ENCODE data around the gene SYTL1. TPM values are rescaled to one million over a fixed set of nuclear protein-coding genes. Genes with fewer than 3 reads are reported as not detected.

SYTL1 gene
- total and polyA plus RNA-seq, 7 donors: 0.13 to 1.3 (median 0.41) TPM

- Histone ChIP-seq H3K27ac (no peak overlapping the region), H3K4me1 (peaks cover 3% of the 10 kb centered on the region), H3K27me3 (ENCODE audit: insufficient read depth in 3 of 3, low read length in 2 of 3) (peaks cover 0 to 3% (median 0%) of the 10 kb centered on the region in 3 donors), H3K36me3 (ENCODE audit: insufficient read depth in 1 of 2, low read depth in 1 of 2) (no peaks in the 10 kb centered on the region), H3K4me3 (no peak overlapping the region), H3K9me3 (no peaks in the 10 kb centered on the region)
- no peak for ATAC-seq
- DNase-seq: no peak
- intact Hi-C loops (cut with DNase I): no loop called here
- TF ChIP-seq CTCF (IDR thresholded peaks at IDR 0.05): no peak
- 62 to 73% (median 67%) methylated on average over 3 of the region's 3 CpGs for WGBS, 3 donors
These were observed 55.3 kb downstream of the SYTL1 start for GRCh38 chr1:27397110-27397509.

- Histone ChIP-seq H3K9me3 (no peaks in the 10 kb centered on the region), H3K4me1 (peaks cover 9% of the 10 kb centered on the region), H3K36me3 (ENCODE audit: insufficient read depth in 1 of 2, low read depth in 1 of 2) (no peaks in the 10 kb centered on the region), H3K4me3 (no peak overlapping the region), H3K27me3 (ENCODE audit: insufficient read depth in 3 of 3, low read length in 2 of 3) (peaks cover 0 to 3% (median 0%) of the 10 kb centered on the region in 3 donors), H3K27ac (no peak overlapping the region)
- TF ChIP-seq CTCF (IDR thresholded peaks at IDR 0.05): no peak
- no peak for DNase-seq
- intact Hi-C loops (cut with DNase I): no loop called here
- 80 to 83% (median 82%) methylated on average over 7 of the region's 7 CpGs for WGBS, 3 donors
- no peak for ATAC-seq
These were observed 55.9 kb downstream of the SYTL1 start for GRCh38 chr1:27397749-27398148.

- TF ChIP-seq CTCF (IDR thresholded peaks at IDR 0.05): no peak
- Histone ChIP-seq H3K27me3 (ENCODE audit: insufficient read depth in 3 of 3, low read length in 2 of 3) (peaks cover 0 to 3% (median 0%) of the 10 kb centered on the region in 3 donors), H3K9me3 (no peaks in the 10 kb centered on the region), H3K36me3 (ENCODE audit: insufficient read depth in 1 of 2, low read depth in 1 of 2) (no peaks in the 10 kb centered on the region), H3K4me3 (no peak overlapping the region), H3K27ac (no peak overlapping the region), H3K4me1 (peaks cover 17% of the 10 kb centered on the region)
- intact Hi-C loops (cut with DNase I): no loop called here
- no peak for ATAC-seq
- no peak for DNase-seq
- WGBS, 3 donors: 85 to 88% (median 87%) methylated on average over 4 of the region's 4 CpGs
These were observed 56.8 kb downstream of the SYTL1 start for GRCh38 chr1:27398405-27399149.

GRCh38 chr1:27399251-27400025, 57.6 kb downstream of the SYTL1 start:
- DNase-seq: no peak
- H3K36me3 ChIP-seq (ENCODE audit: insufficient read depth in 1 of 2, low read depth in 1 of 2): no peaks in the 10 kb centered on the region
- H3K4me3 ChIP-seq: no peak overlapping the region
- no peaks in the 10 kb centered on the region for H3K9me3 ChIP-seq
- no peak overlapping the region for H3K27ac ChIP-seq
- no peak for TF ChIP-seq CTCF (IDR thresholded peaks at IDR 0.05)
- H3K4me1 ChIP-seq: peaks cover 25% of the 10 kb centered on the region
- no peak for ATAC-seq
- H3K27me3 ChIP-seq (ENCODE audit: insufficient read depth in 3 of 3, low read length in 2 of 3): peaks cover 0 to 3% (median 0%) of the 10 kb centered on the region in 3 donors
- intact Hi-C loops (cut with DNase I): loop anchor here (2.0 to 5.0 kb wide), 2 partner anchors 203 to 263 kb away; no protein-coding TSS in a partner anchor
- WGBS, 3 donors: 53 to 61% (median 56%) methylated on average over 19 of the region's 19 CpGs

All from psoas muscle (tissue), 8 donors.